ENCODE data around the gene OR2G2. TPM values are rescaled to one million over a fixed set of nuclear protein-coding genes. Genes with fewer than 3 reads are reported as not detected.

Gene OR2G2
- total RNA-seq (2014; rRNA removed; shearing (Covaris generic)), result not detected in 2 replicates

GRCh38 chr1:247588060-247588459, at the start of gene OR2G2:
Gene OR2G2, plus strand, starts transcription at chr1:247588360. Its CDS starts 0 bp downstream, at chr1:247588360.
- DNase-seq (ENCODE audit: low spot score), result no peak
- in situ Hi-C loops (cut with HindIII; ENCODE audit: low sequenced_read_pairs), result no loop called here

DNA sequence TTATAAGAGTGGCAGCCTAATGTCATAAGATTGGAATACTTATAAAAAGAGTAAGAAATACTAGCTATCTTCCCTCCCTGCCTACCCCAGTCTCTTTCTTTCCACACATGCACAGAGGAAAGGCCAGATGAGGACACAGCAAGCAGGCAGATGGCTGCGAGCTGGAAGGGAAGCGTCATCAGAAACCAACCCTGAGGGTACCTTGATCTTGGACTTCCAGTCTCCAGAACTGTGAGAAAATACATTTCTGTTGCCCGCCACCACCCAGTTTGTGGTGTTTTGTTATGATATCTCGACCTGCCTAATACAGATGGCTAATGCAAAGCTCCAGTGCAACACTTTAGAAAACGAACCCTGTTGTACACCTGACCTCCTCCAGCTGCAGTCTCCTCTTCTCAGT, 49.6 kb upstream of the OR2G2 start:
- in situ Hi-C loops (cut with HindIII; ENCODE audit: low sequenced_read_pairs), result no loop called here
- DNase-seq (ENCODE audit: low spot score), result no peak

GRCh38 chr1:247539215-247539614, 48.9 kb upstream of the OR2G2 start:
- in situ Hi-C loops (cut with HindIII; ENCODE audit: low sequenced_read_pairs), result no loop called here
- no peak for DNase-seq (ENCODE audit: low spot score)

- no peak for DNase-seq (ENCODE audit: low spot score)
- in situ Hi-C loops (cut with HindIII; ENCODE audit: low sequenced_read_pairs), result no loop called here
Measured at GRCh38 chr1:247540581-247540980, 47.6 kb upstream of the OR2G2 start.

DNA sequence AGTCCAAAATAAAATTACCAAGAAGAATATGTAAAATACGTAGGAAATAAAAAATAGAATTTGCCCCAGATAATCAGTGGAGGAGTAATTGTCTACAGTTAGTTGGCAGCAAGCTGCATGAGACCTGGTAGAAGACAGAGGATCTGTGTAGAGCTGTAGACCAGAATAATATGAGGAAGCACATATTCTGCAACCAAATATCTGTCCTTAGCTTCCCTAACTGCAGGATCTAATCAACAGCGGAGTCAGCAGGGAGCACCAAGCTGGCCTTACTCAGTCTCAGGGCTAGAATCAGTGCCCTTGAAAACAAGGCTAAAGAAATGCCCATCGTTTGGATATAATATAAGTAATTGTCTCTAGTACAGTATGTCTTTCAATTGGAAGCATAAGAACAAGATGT, 45.3 kb upstream of the OR2G2 start:
- in situ Hi-C loops (cut with HindIII; ENCODE audit: low sequenced_read_pairs), result no loop called here

DNA sequence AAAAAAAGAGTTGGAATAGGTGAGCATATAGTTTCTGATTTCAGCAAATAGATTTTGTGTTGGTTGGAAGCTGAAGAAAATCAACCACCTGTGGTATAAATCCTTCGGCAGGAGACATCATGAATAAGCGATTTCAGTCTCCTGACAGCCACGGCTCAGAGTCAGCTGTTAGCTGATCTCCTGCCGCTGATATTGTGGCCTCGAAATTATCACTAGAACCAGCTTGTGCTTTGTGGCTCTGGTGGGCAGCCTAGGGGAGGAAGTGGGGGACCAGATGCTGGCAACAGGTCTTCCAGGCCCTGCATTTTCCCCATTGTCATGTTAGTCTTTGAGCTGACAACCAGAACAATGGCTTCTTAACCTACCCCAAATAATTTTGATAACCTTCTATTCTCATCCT, 40.1 kb upstream of the OR2G2 start:
- no peak for DNase-seq (ENCODE audit: low spot score)
- in situ Hi-C loops (cut with HindIII; ENCODE audit: low sequenced_read_pairs), result no loop called here

More for the DNA sequence above, 45.3 kb upstream of the OR2G2 start:
- DNase-seq (ENCODE audit: low spot score), result peak; percentile 6

GRCh38 chr1:247548769-247549182, 39.4 kb upstream of the OR2G2 start, which contains the start of gene GCSAML:
Gene GCSAML, plus strand, starts transcription at chr1:247549134. Its CDS starts 58 bp downstream, at chr1:247549192.
- in situ Hi-C loops (cut with HindIII; ENCODE audit: low sequenced_read_pairs), result no loop called here

DNA sequence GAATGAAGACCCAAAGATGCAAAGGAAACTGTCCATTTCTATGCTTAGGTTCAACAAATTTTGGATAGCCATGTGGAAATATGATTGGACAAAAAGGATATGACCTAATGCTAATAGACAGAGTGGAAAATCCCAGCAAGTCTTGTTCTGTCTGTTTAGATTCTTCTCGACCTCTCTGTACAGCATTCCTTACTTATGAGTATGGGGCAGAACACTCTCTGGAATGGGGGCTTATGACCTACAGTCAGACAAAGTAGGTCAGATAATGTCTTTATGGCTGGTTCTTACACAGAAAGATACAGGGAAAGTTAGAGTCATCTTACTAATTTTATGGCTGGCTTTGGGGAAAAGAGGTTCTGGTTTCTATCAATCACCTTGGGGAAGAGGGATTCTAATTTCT, 36.4 kb upstream of the OR2G2 start:
- in situ Hi-C loops (cut with HindIII; ENCODE audit: low sequenced_read_pairs), result no loop called here
- no peak for DNase-seq (ENCODE audit: low spot score)

More at GRCh38 chr1:247548769-247549182, 39.4 kb upstream of the OR2G2 start, which contains the start of gene GCSAML:
- no peak for DNase-seq (ENCODE audit: low spot score)

DNA sequence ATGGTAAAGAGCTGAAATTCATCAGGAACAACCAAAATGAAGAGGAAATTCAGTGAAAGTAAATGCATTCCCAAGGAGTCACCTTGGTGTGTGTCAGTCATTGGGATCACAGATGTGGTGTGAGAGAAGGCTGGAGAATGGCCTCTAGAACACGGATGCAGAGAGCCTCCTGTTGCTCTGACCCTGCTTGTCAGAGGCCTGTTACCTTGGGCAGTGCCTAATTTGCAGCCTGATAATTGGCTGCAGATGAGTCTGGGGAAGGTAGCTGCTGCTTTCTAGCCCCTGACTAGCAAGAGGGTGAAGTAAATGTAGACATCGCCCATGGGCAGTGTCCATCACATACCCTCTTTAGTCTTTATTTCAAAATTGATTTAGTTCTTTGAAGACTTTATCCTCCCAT, 35.9 kb upstream of the OR2G2 start:
- in situ Hi-C loops (cut with HindIII; ENCODE audit: low sequenced_read_pairs), result no loop called here

DNA sequence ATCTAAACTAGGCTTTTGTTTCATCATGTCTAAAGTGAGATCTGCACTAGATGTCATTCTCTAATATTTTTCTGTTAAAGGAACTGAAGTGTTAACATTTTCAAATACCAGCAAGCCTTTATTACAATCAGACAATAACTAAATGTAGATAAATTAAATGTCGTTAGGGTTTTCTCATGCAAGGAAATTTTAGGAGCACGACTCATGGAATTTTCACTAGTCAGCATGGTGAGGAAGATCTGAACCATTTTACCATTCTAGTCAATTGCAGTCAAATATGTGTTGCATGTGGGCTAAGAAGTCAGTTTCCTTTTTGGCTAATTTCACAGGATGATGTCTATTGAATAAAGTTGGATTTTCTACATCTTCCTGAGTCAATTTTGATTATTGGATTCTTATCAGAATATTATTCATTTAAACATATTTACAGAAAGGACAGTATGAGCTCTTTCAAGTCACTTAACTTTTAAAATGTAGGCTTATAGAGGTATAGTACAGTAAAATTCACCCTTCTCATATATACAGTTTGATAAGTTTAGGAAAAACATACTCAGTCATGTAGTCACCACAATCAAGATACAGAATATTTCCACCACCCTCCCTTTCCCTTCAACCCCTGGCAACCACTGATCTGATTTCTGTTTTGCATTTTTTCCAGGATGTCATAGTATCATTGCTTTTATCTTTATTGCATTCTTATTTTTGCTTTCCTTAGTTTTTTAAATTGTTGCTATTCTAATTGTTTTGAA, 30.1 kb upstream of the OR2G2 start:
- DNase-seq (ENCODE audit: low spot score), result no peak
- in situ Hi-C loops (cut with HindIII; ENCODE audit: low sequenced_read_pairs), result no loop called here

More for the DNA sequence above, 35.9 kb upstream of the OR2G2 start:
- no peak for DNase-seq (ENCODE audit: low spot score)

DNA sequence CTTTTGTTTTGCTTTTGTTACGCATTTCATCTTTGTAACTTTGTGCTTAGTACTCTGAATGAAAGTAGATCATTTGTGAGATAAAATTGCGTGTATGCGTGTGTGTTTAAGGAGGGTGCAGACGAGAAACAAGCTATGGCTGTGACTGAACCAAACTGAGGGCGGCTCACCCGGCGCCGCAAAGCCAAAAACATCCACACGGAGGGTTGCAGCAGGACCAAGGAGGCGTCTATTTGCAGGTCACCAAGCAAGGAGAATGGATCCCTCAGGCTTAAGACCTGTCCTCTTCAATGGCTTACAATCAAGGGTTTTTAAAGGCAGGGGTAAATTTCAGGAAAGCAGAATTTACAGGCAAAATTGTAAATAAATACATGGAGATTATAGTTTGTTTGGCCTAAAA, 26.4 kb upstream of the OR2G2 start:
- no peak for DNase-seq (ENCODE audit: low spot score)
- in situ Hi-C loops (cut with HindIII; ENCODE audit: low sequenced_read_pairs), result no loop called here

DNA sequence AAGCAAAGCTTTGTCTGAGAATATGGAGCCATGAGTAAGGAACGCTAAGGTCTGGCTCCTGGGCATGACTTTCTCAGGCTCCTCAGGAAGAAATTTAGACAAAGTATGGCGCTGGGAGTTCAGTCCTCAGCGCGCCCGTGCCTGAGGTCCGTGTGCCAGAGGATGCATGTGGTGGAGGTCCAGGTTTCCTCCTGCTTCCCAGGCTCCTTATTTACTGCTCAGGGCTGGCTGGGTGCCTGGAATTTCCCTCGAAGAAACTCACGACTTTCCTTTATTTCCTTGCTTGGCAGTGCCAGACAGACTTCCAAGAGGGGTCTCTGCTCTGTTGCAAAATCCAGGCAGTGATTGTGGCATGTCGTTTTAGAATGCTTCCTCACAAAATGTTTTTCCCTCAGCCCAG, 26.0 kb upstream of the OR2G2 start:
- in situ Hi-C loops (cut with HindIII; ENCODE audit: low sequenced_read_pairs), result no loop called here
- DNase-seq (ENCODE audit: low spot score), result no peak

- in situ Hi-C loops (cut with HindIII; ENCODE audit: low sequenced_read_pairs), result no loop called here
- DNase-seq (ENCODE audit: low spot score), result no peak
Measured at GRCh38 chr1:247574236-247574635, 13.9 kb upstream of the OR2G2 start.

- in situ Hi-C loops (cut with HindIII; ENCODE audit: low sequenced_read_pairs), result no loop called here
- DNase-seq (ENCODE audit: low spot score), result no peak
Measured at GRCh38 chr1:247574664-247575063, 13.5 kb upstream of the OR2G2 start.

DNA sequence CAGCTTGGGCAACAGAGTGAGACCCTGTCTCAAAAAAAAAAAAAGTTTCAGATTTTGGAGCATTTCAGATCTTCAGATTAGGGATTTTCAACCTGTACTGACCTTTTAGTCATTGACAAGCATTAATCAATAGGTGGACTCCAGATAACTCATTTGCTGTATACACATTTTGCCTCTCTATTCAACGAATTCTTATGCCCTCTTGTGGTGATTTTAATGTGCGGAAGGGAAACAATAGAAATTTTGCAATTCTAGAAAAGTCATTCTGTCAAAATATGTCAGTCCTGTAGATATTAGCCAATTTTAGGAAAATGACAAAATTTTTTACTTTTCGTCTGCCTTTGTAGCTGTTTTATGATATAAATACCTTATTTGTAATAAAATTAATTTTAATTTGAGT, 11.6 kb upstream of the OR2G2 start:
- in situ Hi-C loops (cut with HindIII; ENCODE audit: low sequenced_read_pairs), result no loop called here
- peak; percentile 33 for DNase-seq (ENCODE audit: low spot score)

- in situ Hi-C loops (cut with HindIII; ENCODE audit: low sequenced_read_pairs), result no loop called here
- DNase-seq (ENCODE audit: low spot score), result no peak
Measured at GRCh38 chr1:247578946-247579460, 9.2 kb upstream of the OR2G2 start.

DNA sequence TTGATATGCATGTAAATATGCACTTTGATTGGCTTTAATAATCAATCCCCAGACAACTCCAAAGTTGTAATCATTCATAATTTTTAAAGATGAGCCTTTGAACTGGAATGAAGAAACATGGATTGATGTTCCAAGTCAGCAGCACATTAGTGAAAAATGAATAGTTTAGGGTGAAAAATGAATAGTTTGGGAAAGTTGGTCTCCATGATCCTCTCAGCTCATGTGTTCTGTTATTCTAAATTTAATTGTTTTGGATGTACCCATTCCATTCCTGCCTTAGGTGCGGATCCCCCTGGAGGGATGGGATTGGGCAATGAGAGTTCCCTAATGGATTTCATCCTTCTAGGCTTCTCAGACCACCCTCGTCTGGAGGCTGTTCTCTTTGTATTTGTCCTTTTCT, 17.1 kb downstream of the OR2G2 start, which contains the start of gene OR2G3:
TSS of gene OR2G3 (plus strand) at position 301 of the 400 bp plus-strand sequence. CDS start at position 301, 0 bp downstream.
- no peak for DNase-seq (ENCODE audit: low spot score)
- in situ Hi-C loops (cut with HindIII; ENCODE audit: low sequenced_read_pairs), result no loop called here

DNA sequence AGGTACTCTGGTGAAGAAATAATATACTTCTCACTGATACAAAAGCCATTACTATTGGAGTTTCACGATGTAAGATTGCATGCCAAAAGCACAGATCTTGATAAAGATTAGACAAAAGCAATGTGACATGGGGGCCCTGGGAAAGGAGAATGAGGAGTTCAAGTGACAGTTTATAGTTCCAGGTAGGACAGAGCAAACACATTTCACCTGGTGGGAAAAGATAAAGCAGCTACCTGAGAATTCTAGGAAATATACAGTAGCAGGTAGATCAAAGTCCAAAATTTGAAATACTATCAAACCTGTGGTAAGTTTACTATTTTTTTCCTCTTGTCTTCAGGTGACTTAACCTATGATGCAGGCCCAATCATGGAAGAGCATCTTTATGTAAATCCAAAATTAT, 25.2 kb downstream of the OR2G2 start:
- in situ Hi-C loops (cut with HindIII; ENCODE audit: low sequenced_read_pairs), result no loop called here
- no peak for DNase-seq (ENCODE audit: low spot score)

DNA sequence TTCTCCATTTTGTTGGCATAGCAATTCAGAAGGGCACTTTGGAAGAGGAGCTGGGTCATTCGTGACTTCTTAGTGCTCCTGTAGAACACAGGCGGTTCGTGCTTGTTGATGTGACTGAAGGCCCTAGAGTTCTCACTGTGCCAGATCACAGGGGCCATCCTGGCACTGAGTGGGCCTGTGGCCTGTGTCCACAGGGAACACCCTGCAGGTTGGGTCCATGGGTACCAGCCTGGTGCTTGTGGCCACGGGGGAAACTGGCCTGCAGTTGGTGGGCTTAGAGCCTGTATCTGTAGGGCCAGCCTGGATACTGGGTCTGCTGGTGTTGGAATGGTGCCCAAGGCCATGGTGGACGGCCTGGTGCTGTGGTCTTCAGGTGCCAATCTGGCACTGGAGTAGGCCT, 26.5 kb downstream of the OR2G2 start:
- DNase-seq (ENCODE audit: low spot score), result no peak
- in situ Hi-C loops (cut with HindIII; ENCODE audit: low sequenced_read_pairs), result no loop called here

DNA sequence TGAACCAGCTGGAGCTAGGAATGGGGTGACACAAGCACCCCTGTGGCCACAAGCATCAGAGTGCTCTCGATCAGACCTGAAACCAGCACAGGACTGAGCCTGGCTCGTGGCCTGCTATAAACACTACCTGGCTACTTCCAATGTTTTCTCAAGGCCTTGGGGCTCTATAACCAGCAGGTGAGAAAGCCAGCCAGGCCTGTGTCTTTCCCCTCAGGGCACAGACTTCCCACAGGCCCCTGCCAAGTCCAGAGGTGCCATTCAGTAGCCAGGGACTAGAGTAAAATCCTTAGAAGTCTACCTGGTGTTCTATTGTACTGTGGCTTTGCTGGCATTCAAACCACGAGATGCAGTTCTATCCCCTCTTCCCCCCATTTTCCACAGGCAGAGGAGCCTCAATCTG, 39.8 kb downstream of the OR2G2 start:
- in situ Hi-C loops (cut with HindIII; ENCODE audit: low sequenced_read_pairs), result no loop called here
- no peak for DNase-seq (ENCODE audit: low spot score)

GRCh38 chr1:247638011-247638410, 49.9 kb downstream of the OR2G2 start:
- no peak for DNase-seq (ENCODE audit: low spot score)
- in situ Hi-C loops (cut with HindIII; ENCODE audit: low sequenced_read_pairs), result no loop called here

All from G401 (cell line).